Measurements from ENCODE around the gene TEX44.
A peak's percentile ranks its signal among the peaks of the same experiment; 100 is the strongest.
"Not testable (repeated sequence)": the region's sequence is repeated elsewhere in the genome, so short reads cannot be mapped to it uniquely, and the experiment has no call there.

TEX44 gene

GRCh38 chr2:231556981-231557380 is 35.7 kb upstream of the TEX44 start:
- Histone ChIP-seq H3K9ac (ENCODE audit: low read length) (no peak overlapping the region), H3K4me1 (ENCODE audit: control insufficient read depth, insufficient read depth, low read length) (peaks cover 4% of the 10 kb centered on the region; the same call in 1 of the 2 replicates)

DNA sequence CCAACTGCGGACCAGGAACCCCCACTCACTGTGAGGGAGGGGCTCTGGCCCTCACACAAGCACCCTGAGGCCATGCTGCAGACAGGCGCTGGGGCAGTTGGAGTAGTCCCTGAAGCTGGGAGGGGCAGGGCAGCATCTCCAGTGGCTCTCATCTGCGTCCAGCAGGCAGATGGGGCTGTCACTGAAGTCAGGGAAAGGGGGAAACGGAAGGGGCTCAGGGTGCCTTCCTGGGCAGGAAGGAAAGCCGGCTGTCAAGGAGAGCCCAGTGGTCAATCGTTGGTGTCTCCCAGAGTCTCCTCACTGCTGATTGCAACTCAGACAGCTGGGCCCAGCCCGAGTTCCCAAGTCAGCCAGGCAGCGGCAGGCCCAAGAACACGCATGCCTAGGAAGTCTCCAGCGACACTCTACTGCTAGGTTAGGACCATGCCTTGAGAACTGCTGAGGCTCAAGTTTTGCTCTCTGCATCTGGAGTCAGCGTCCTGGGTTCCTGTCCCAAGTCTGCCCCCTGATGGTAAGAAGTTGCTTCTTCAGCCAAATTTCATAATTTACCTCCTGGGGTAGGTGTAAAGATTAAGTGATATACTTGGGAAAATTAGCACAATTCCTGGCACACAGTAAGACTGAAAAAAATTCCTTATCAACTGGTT is 35.0 kb upstream of the TEX44 start:
- Histone ChIP-seq H3K27me3 (ENCODE audit: control insufficient read depth, insufficient read depth, low read length) (no peaks in the 10 kb centered on the region), H3K36me3 (ENCODE audit: control insufficient read depth, insufficient read depth, low read length) (no peaks in the 10 kb centered on the region), H3K27ac (ENCODE audit: low read depth, low read length) (no peak overlapping the region), H3K4me3 (ENCODE audit: low read depth, low read length) (no peak overlapping the region), H3K9me3 (ENCODE audit: control insufficient read depth, insufficient read depth, low read depth, low read length) (peaks cover 8% of the 10 kb centered on the region), H3K4me1 (ENCODE audit: control insufficient read depth, insufficient read depth, low read length) (peaks cover 4% of the 10 kb centered on the region; the same call in 1 of the 2 replicates), H3K9ac (ENCODE audit: low read length) (no peak overlapping the region)

More at GRCh38 chr2:231556981-231557380, 35.7 kb upstream of the TEX44 start:
- Histone ChIP-seq H3K36me3 (ENCODE audit: control insufficient read depth, insufficient read depth, low read length) (no peaks in the 10 kb centered on the region), H3K4me3 (ENCODE audit: low read depth, low read length) (no peak overlapping the region), H3K27me3 (ENCODE audit: control insufficient read depth, insufficient read depth, low read length) (no peaks in the 10 kb centered on the region), H3K9me3 (ENCODE audit: control insufficient read depth, insufficient read depth, low read depth, low read length) (peaks cover 10% of the 10 kb centered on the region), H3K27ac (ENCODE audit: low read depth, low read length) (no peak overlapping the region)

- Histone ChIP-seq H3K36me3 (ENCODE audit: control insufficient read depth, insufficient read depth, low read length) (no peaks in the 10 kb centered on the region), H3K27ac (ENCODE audit: low read depth, low read length) (no peak overlapping the region), H3K4me1 (ENCODE audit: control insufficient read depth, insufficient read depth, low read length) (peaks cover 13% of the 10 kb centered on the region), H3K27me3 (ENCODE audit: control insufficient read depth, insufficient read depth, low read length) (no peaks in the 10 kb centered on the region), H3K9me3 (ENCODE audit: control insufficient read depth, insufficient read depth, low read depth, low read length) (peaks cover 11% of the 10 kb centered on the region), H3K9ac (ENCODE audit: low read length) (no peak overlapping the region), H3K4me3 (ENCODE audit: low read depth, low read length) (no peak overlapping the region)
Measured at GRCh38 chr2:231563378-231563961, 29.2 kb upstream of the TEX44 start.

GRCh38 chr2:231565887-231566594 is 26.6 kb upstream of the TEX44 start:
- Histone ChIP-seq H3K27me3 (ENCODE audit: control insufficient read depth, insufficient read depth, low read length) (no peaks in the 10 kb centered on the region), H3K36me3 (ENCODE audit: control insufficient read depth, insufficient read depth, low read length) (no peaks in the 10 kb centered on the region), H3K27ac (ENCODE audit: low read depth, low read length) (no peak overlapping the region), H3K9me3 (ENCODE audit: control insufficient read depth, insufficient read depth, low read depth, low read length) (peaks cover 11% of the 10 kb centered on the region), H3K4me1 (ENCODE audit: control insufficient read depth, insufficient read depth, low read length) (peaks cover 23% of the 10 kb centered on the region), H3K4me3 (ENCODE audit: low read depth, low read length) (no peak overlapping the region), H3K9ac (ENCODE audit: low read length) (no peak overlapping the region)

DNA sequence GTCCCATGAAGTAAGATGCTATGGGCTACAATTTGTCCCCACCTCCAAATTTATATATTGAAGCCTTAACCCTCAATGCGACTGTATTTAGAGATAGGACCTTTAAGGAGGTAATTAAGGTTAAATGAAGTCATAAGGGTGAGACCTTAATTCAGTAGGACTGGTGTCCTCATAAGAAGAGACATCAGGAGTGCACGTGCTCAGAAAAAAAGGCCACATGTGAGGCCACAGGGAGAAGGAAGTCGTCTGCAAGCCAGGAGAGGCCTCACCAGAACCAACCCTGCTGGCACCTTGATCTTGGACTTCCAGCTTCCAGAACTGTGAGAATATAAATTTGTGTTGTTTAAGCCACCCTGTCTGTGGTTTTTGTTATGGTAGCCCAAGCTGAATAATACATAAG is 25.5 kb upstream of the TEX44 start:
- Histone ChIP-seq H3K9me3 (ENCODE audit: control insufficient read depth, insufficient read depth, low read depth, low read length) (peaks cover 11% of the 10 kb centered on the region), H3K4me3 (ENCODE audit: low read depth, low read length) (no peak overlapping the region), H3K36me3 (ENCODE audit: control insufficient read depth, insufficient read depth, low read length) (no peaks in the 10 kb centered on the region), H3K4me1 (ENCODE audit: control insufficient read depth, insufficient read depth, low read length) (peaks cover 32% of the 10 kb centered on the region), H3K9ac (ENCODE audit: low read length) (no peak overlapping the region), H3K27ac (ENCODE audit: low read depth, low read length) (no peak overlapping the region), H3K27me3 (ENCODE audit: control insufficient read depth, insufficient read depth, low read length) (no peaks in the 10 kb centered on the region)

DNA sequence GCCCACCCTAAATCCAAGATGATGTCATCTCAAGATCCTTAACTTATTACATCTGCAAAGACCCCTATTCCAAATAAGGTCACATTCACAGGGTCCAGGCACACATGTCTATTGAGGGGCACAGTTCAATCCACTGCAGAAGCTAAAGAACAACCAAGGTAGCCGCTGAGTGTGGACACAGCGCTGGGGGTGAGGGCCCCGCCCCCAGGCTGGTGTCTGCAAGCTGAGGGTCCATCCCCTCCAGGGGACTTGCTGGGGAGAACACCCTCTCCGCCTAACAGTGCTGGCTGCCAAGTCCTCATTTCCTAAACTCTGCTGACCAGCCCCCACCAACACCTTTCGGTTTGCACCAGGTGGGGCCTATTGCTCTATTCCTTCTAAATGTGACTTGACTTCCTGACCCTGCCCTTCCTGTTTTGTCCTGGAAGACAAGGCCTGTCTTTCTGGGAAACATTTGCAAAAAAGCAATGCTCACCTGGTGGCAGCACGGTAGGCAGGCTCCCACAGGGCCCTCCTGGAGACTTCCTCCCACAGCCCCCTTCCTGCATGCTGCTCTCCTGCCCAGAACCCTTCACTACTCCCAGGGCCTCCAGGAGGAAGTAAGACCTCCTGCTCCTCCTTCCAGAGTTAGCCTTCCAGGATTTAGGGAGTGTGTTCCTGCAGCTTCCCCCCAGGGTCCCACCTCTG is 24.4 kb upstream of the TEX44 start:
- H3K27me3 ChIP-seq (ENCODE audit: control insufficient read depth, insufficient read depth, low read length), result no peaks in the 10 kb centered on the region
- H3K9me3 ChIP-seq (ENCODE audit: control insufficient read depth, insufficient read depth, low read depth, low read length), result peaks cover 11% of the 10 kb centered on the region
- peaks cover 37% of the 10 kb centered on the region for H3K4me1 ChIP-seq (ENCODE audit: control insufficient read depth, insufficient read depth, low read length)
- H3K27ac ChIP-seq (ENCODE audit: low read depth, low read length), result peak overlapping the region; percentile 53; the same call in 1 of the 2 replicates
- no peak overlapping the region for H3K4me3 ChIP-seq (ENCODE audit: low read depth, low read length)
- H3K36me3 ChIP-seq (ENCODE audit: control insufficient read depth, insufficient read depth, low read length), result no peaks in the 10 kb centered on the region
- H3K9ac ChIP-seq (ENCODE audit: low read length), result peak overlapping the region; percentile 10

DNA sequence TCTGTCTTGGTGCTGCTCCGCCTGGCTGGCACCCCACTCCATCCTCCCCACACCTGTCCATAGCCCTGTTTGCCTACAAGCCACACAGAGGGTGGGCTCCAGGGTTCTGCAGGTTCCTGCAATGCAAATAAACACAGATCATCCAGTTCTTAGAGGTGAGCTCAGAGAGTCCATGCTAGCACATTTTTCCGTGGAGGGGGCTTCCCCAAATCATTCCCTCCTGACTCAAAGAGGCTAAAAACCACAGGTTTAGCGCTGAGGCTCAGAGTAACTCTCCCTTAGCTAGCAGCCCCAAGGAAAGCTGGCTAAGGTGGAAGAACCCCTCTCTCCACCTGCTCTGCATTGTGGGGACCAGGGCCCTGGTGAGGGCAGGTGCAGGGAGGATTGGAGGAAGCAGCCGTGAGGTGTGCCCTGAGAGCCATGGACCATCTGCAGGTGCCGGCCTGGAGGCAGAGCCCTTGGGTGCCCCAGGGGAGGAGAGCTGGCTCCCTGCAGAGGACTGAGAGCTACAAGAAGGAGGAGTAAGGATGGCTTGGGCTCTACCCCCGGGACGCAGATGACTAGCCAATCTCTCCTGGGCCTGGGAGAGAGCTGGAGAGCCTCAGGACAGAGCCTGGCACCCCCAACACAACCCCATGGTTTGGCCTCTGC is 23.8 kb upstream of the TEX44 start:
- Histone ChIP-seq H3K9me3 (ENCODE audit: control insufficient read depth, insufficient read depth, low read depth, low read length) (peaks cover 11% of the 10 kb centered on the region), H3K36me3 (ENCODE audit: control insufficient read depth, insufficient read depth, low read length) (no peaks in the 10 kb centered on the region), H3K9ac (ENCODE audit: low read length) (peak overlapping the region; percentile 10), H3K4me3 (ENCODE audit: low read depth, low read length) (no peak overlapping the region), H3K27ac (ENCODE audit: low read depth, low read length) (peak overlapping the region; percentile 53; the same call in 1 of the 2 replicates), H3K4me1 (ENCODE audit: control insufficient read depth, insufficient read depth, low read length) (peaks cover 41% of the 10 kb centered on the region), H3K27me3 (ENCODE audit: control insufficient read depth, insufficient read depth, low read length) (no peaks in the 10 kb centered on the region)

- not testable (repeated sequence) for H3K9me3 ChIP-seq (ENCODE audit: control insufficient read depth, insufficient read depth, low read depth, low read length); H3K27me3 ChIP-seq (ENCODE audit: control insufficient read depth, insufficient read depth, low read length); H3K36me3 ChIP-seq (ENCODE audit: control insufficient read depth, insufficient read depth, low read length); H3K27ac ChIP-seq (ENCODE audit: low read depth, low read length); H3K9ac ChIP-seq (ENCODE audit: low read length); H3K4me3 ChIP-seq (ENCODE audit: low read depth, low read length)
- peaks cover 48% of the 10 kb centered on the region for H3K4me1 ChIP-seq (ENCODE audit: control insufficient read depth, insufficient read depth, low read length)
Measured at GRCh38 chr2:231570915-231571314, 21.7 kb upstream of the TEX44 start.

DNA sequence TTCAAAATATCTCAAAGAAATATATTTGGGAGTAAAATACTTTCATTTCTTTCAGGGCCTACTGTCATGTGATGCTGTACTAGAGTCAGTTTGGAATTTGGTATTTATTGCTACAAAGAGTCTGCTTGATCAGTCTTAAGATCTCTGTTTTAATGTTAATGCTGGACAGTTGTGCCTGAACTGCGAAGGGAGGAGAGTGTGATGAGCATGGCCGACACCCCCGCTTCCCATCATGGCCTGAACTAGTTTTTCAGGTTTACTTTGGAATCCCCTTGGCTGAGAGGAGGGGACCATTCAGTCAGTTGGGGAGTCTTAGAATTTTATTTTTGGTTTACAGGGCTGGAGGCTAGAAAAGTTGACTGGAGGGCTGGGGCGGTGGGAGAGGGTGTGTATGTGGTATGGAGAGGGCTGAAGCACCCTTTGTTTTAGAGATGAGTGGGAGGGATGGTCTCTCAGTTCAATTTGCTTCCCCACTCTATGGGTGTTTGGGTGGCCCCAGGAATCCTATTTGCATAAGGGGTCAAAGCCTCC is 20.9 kb upstream of the TEX44 start:
- Histone ChIP-seq H3K27ac (ENCODE audit: low read depth, low read length) (peak overlapping the region; percentile 87), H3K9ac (ENCODE audit: low read length) (peak overlapping the region; percentile 37), H3K4me3 (ENCODE audit: low read depth, low read length) (no peak overlapping the region), H3K36me3 (ENCODE audit: control insufficient read depth, insufficient read depth, low read length) (no peaks in the 10 kb centered on the region), H3K4me1 (ENCODE audit: control insufficient read depth, insufficient read depth, low read length) (peaks cover 52% of the 10 kb centered on the region), H3K27me3 (ENCODE audit: control insufficient read depth, insufficient read depth, low read length) (no peaks in the 10 kb centered on the region), H3K9me3 (ENCODE audit: control insufficient read depth, insufficient read depth, low read depth, low read length) (peaks cover 5% of the 10 kb centered on the region)

GRCh38 chr2:231573096-231573495 is 19.6 kb upstream of the TEX44 start:
- Histone ChIP-seq H3K4me3 (ENCODE audit: low read depth, low read length) (no peak overlapping the region), H3K4me1 (ENCODE audit: control insufficient read depth, insufficient read depth, low read length) (peaks cover 53% of the 10 kb centered on the region), H3K9me3 (ENCODE audit: control insufficient read depth, insufficient read depth, low read depth, low read length) (no peaks in the 10 kb centered on the region), H3K27me3 (ENCODE audit: control insufficient read depth, insufficient read depth, low read length) (no peaks in the 10 kb centered on the region), H3K36me3 (ENCODE audit: control insufficient read depth, insufficient read depth, low read length) (no peaks in the 10 kb centered on the region), H3K9ac (ENCODE audit: low read length) (peak overlapping the region; percentile 65), H3K27ac (ENCODE audit: low read depth, low read length) (peak overlapping the region; percentile 86; the same call in 1 of the 2 replicates)
